Mesothelial cell of epicardium (in vitro differentiated cells): ENCODE measurements around the gene PTPRF. TPM values are rescaled to one million over a fixed set of nuclear protein-coding genes. Genes with fewer than 3 reads are reported as not detected.

Experiments used
- DNase-seq, 2 experiments: peaks; one replicate each; pipeline ENCODE4 v3.0.0; 2021; ENCODE audit warnings: low spot score in 2 of 2; ENCODE audit not compliant: unreplicated experiment in 2 of 2
- H3K27ac Mint-ChIP-seq: 2 replicates; pipeline ENCODE4 v1.8.0; 2021; ENCODE audit warnings: mixed read lengths
- H3K27me3 Mint-ChIP-seq: 2 replicates; pipeline ENCODE4 v1.8.0; 2021; ENCODE audit warnings: low read depth, mixed read lengths
- H3K36me3 Mint-ChIP-seq: 2 replicates; pipeline ENCODE4 v1.8.0; 2021; ENCODE audit warnings: mixed read lengths
- H3K4me1 Mint-ChIP-seq: 2 replicates; pipeline ENCODE4 v1.8.0; 2021; ENCODE audit warnings: mixed read lengths
- H3K4me3 Mint-ChIP-seq: 2 replicates; pipeline ENCODE4 v1.8.0; 2021; ENCODE audit warnings: mild to moderate bottlenecking, moderate library complexity, mixed read lengths
- H3K9me3 Mint-ChIP-seq: 2 replicates; pipeline ENCODE4 v1.8.0; 2021; ENCODE audit warnings: mixed read lengths
- CTCF ChIP-seq: fragments of 200-600 bp; sonication (generic); IDR thresholded peaks from one replicate; pipeline ENCODE4 v1.5.0; 2021; ENCODE audit warnings: antibody characterized with exemption; ENCODE audit not compliant: unreplicated experiment
- total RNA-seq: library from RNA; stranded (reverse); gene quantifications from 3 replicates; pipeline ENCODE4 v1.2.1, GENCODE V29; 2021

Gene PTPRF
- total RNA-seq, 1 donor from 2014 or later: 464 TPM

GRCh38 chr1:43509740-43510375, 20.8 kb upstream of the PTPRF start:
- peak in 1 of 2 experiments; percentile 16 for DNase-seq
- H3K36me3 Mint-ChIP-seq: no peaks in the 10 kb centered on the region

DNA sequence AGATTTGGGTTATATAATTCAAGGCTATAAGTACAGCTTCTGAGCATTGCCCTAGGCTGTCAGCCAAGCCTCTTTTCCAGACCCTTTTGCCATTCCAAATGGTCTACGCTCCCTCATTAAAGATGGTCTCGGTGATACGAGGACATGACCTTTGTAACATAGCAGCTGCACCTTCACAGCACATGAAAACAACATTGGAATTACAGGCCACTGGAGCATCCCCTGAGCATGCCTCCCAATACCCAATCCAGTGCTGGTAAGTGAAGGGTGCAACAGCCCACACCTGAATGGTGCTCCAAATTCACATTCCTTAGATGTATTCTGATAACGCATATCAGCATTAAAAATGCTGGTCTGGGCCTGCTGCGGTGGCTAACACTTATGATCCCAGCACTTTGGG, 20.1 kb upstream of the PTPRF start:
- H3K27me3 Mint-ChIP-seq: no peaks in the 10 kb centered on the region
- H3K4me3 Mint-ChIP-seq: no peak overlapping the region
- H3K36me3 Mint-ChIP-seq: no peaks in the 10 kb centered on the region
- H3K9me3 Mint-ChIP-seq: peaks cover 5% of the 10 kb centered on the region
- DNase-seq: no peak
- H3K4me1 Mint-ChIP-seq: no peaks in the 10 kb centered on the region
- no peak for TF ChIP-seq CTCF
- no peak overlapping the region for H3K27ac Mint-ChIP-seq

More at GRCh38 chr1:43509740-43510375, 20.8 kb upstream of the PTPRF start:
- H3K9me3 Mint-ChIP-seq: peaks cover 5% of the 10 kb centered on the region
- H3K27me3 Mint-ChIP-seq: no peaks in the 10 kb centered on the region
- TF ChIP-seq CTCF: no peak
- H3K27ac Mint-ChIP-seq: no peak overlapping the region
- H3K4me1 Mint-ChIP-seq: no peaks in the 10 kb centered on the region
- no peak overlapping the region for H3K4me3 Mint-ChIP-seq

GRCh38 chr1:43511394-43511793, 19.3 kb upstream of the PTPRF start:
- H3K27me3 Mint-ChIP-seq: no peaks in the 10 kb centered on the region
- no peak overlapping the region for H3K4me3 Mint-ChIP-seq
- peak in 1 of 2 experiments; percentile 13 for DNase-seq
- peaks cover 5% of the 10 kb centered on the region for H3K9me3 Mint-ChIP-seq
- H3K36me3 Mint-ChIP-seq: no peaks in the 10 kb centered on the region
- no peak overlapping the region for H3K27ac Mint-ChIP-seq
- no peaks in the 10 kb centered on the region for H3K4me1 Mint-ChIP-seq
- no peak for TF ChIP-seq CTCF

DNA sequence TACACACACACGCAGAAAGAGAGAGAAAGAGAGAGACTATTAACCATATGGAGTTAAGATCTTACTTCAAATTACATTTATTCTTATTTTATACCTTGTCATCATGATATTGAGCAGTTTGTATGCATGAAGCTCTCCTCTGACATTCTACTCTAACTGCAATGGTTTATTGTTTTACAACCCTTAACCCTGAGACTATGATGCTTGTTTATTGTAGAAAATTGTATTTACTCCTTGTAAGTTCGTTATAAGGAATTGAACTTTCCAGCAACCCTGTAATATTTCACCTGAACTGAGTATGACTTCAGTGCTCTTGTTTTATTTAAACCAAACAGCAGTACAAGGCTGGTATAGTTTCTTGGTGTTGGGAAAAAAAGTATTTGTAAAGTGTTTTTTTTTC, 18.6 kb upstream of the PTPRF start:
- H3K27me3 Mint-ChIP-seq: no peaks in the 10 kb centered on the region
- peaks cover 8% of the 10 kb centered on the region for H3K9me3 Mint-ChIP-seq
- H3K36me3 Mint-ChIP-seq: no peaks in the 10 kb centered on the region
- DNase-seq: no peak
- H3K4me1 Mint-ChIP-seq: no peaks in the 10 kb centered on the region
- H3K27ac Mint-ChIP-seq: no peak overlapping the region
- TF ChIP-seq CTCF: no peak
- no peak overlapping the region for H3K4me3 Mint-ChIP-seq

GRCh38 chr1:43512681-43513080, 18.0 kb upstream of the PTPRF start:
- no peak overlapping the region for H3K27ac Mint-ChIP-seq
- no peaks in the 10 kb centered on the region for H3K4me1 Mint-ChIP-seq
- peaks cover 12% of the 10 kb centered on the region for H3K9me3 Mint-ChIP-seq
- no peaks in the 10 kb centered on the region for H3K27me3 Mint-ChIP-seq
- H3K36me3 Mint-ChIP-seq: no peaks in the 10 kb centered on the region
- TF ChIP-seq CTCF: no peak
- peak in 1 of 2 experiments; percentile 13 for DNase-seq
- no peak overlapping the region for H3K4me3 Mint-ChIP-seq
